OCI-LY3 (cell line): ENCODE measurements around the gene SCYGR2.

Experiments used
- H2AFZ ChIP-seq: fragments of 200-600, 300-600 bp; shearing (Covaris generic); 2 replicates; pipeline ENCODE4 v1.6.0; 2014; ENCODE audit warnings: antibody characterized with exemption, low read depth, low read length
- H3K27ac ChIP-seq: fragments of 200-600, 300-600 bp; sonication (generic); 2 replicates; pipeline ENCODE4 v1.5.1; 2014; ENCODE audit warnings: mild to moderate bottlenecking, low read length, moderate library complexity, mixed read lengths
- H3K27me3 ChIP-seq: fragments of 200-600, 300-600 bp; sonication (generic); 2 replicates; pipeline ENCODE4 v1.6.1; 2014; ENCODE audit warnings: low read depth, low read length, mixed read lengths
- H3K36me3 ChIP-seq: fragments of 200-600, 300-600 bp; sonication (generic); replicated peaks from 2 replicates; pipeline ENCODE3; 2014; ENCODE audit warnings: low read depth, low read length, mixed read lengths
- H3K4me1 ChIP-seq: fragments of 300-600, 200-600 bp; sonication (generic); 2 replicates; pipeline ENCODE4 v1.6.1; 2014; ENCODE audit warnings: low read length, mixed read lengths
- H3K4me2 ChIP-seq: fragments of 200-600, 300-600 bp; sonication (generic); 2 replicates; pipeline ENCODE4 v1.6.1; 2014; ENCODE audit warnings: low read length, mixed read lengths
- H3K4me3 ChIP-seq: fragments of 300-600, 200-600 bp; sonication (generic); 2 replicates; pipeline ENCODE4 v1.5.1; 2014; ENCODE audit warnings: antibody characterized with exemption, mild to moderate bottlenecking, low read length, moderate library complexity
- H3K79me2 ChIP-seq: fragments of 300-600, 200-600 bp; shearing (Covaris generic); 2 replicates; pipeline ENCODE4 v1.6.1; 2014; ENCODE audit warnings: mild to moderate bottlenecking, low read length, mixed read lengths
- H3K9ac ChIP-seq: fragments of 300-600, 200-600 bp; shearing (Covaris generic); 2 replicates; pipeline ENCODE4 v1.6.0; 2014; ENCODE audit warnings: mild to moderate bottlenecking, low read length, moderate library complexity
- H3K9me3 ChIP-seq: fragments of 200-600, 300-600 bp; shearing (Covaris generic); 2 replicates; pipeline ENCODE4 v1.6.1; 2014; ENCODE audit warnings: low read length, mixed read lengths; ENCODE audit not compliant: insufficient read depth
- H4K20me1 ChIP-seq: fragments of 200-600, 300-600 bp; sonication (generic); 2 replicates; pipeline ENCODE4 v1.6.1; 2016; ENCODE audit warnings: low read length, mixed read lengths; ENCODE audit not compliant: insufficient read depth
- EZH2phosphoT487 ChIP-seq: fragments of 200-600 bp; shearing (Covaris generic); IDR thresholded peaks from 2 replicates; pipeline ENCODE4 v1.6.1; 2018; ENCODE audit warnings: antibody characterized with exemption, mixed run types, low read depth
- TF ChIP-seq, protein P1 (sequence below): fragments of 200-600, 300-600 bp; sonication (generic); IDR thresholded peaks from 2 replicates; pipeline ENCODE4 v1.5.1; 2014; ENCODE audit warnings: antibody characterized with exemption, low read length, low read depth

SCYGR2 gene

DNA sequence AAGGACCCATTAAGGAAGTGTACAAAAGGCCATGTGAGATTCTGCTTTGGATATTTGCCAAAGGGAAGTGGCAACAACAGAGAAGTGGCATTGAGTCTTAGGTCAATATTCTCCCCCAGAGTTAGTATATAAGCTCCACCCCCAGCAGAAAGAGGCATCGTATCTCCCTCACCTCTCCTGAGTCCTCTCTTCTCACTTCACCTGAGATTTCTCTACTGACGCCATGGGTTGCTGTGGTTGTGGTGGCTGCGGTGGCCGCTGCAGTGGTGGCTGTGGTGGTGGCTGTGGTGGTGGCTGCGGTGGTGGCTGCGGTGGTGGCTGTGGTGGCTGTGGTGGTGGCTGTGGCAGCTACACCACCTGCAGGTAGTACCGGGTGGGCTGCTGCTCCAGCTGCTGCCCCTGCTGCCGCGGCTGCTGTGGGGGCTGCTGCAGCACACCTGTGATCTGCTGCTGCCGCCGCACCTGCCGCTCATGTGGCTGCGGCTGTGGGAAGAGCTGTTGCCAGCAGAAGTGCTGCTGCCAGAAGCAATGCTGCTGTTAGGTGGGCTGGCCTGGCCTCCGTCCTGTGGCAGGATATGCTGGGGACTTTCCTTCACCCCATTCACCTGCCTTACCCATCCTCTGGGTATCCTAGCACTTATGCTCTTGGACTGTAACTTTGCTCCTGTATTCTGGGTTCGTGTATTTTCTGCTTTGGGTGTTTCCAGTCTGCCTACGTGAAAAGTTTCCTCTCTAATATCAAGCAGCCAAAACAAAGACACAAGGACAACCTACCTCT is 10.1 kb downstream of the SCYGR2 start:
- Histone ChIP-seq H4K20me1 (no peaks in the 10 kb centered on the region), H3K4me3 (0 out of 2 replicates have a peak overlapping the region, but pooled peaks have one; percentile 18), H3K79me2 (no peaks in the 10 kb centered on the region), H3K9ac (no peak overlapping the region), H3K4me2 (peak overlapping the region; percentile 34), H3K9me3 (no peaks in the 10 kb centered on the region), H2AFZ (no peak overlapping the region), H3K4me1 (peaks cover 34% of the 10 kb centered on the region), H3K27me3 (no peaks in the 10 kb centered on the region), H3K27ac (no peak overlapping the region), H3K36me3 (no peaks in the 10 kb centered on the region)
- no peak for TF ChIP-seq EZH2phosphoT487
- TF ChIP-seq, protein P1, sequence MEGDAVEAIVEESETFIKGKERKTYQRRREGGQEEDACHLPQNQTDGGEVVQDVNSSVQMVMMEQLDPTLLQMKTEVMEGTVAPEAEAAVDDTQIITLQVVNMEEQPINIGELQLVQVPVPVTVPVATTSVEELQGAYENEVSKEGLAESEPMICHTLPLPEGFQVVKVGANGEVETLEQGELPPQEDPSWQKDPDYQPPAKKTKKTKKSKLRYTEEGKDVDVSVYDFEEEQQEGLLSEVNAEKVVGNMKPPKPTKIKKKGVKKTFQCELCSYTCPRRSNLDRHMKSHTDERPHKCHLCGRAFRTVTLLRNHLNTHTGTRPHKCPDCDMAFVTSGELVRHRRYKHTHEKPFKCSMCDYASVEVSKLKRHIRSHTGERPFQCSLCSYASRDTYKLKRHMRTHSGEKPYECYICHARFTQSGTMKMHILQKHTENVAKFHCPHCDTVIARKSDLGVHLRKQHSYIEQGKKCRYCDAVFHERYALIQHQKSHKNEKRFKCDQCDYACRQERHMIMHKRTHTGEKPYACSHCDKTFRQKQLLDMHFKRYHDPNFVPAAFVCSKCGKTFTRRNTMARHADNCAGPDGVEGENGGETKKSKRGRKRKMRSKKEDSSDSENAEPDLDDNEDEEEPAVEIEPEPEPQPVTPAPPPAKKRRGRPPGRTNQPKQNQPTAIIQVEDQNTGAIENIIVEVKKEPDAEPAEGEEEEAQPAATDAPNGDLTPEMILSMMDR, result no peak

DNA sequence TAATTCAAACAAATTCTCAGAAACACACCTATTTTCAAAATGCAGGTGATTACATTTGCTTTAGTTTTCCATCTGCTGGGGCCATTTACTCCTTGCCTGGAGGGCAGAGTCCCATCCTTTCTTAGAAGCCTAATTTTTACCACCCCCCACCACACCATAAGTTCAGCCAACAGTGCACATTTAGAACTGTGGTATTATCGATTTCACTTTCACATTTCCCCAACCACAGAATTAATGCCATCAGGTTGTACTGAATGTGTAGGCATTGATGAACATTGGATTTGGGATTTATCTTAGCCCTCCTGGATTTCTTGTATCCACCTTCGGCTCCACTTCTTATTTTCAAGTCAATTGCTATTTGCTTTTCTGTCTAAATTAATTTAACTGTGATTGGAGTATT is 11.4 kb downstream of the SCYGR2 start:
- H3K27me3 ChIP-seq, result peaks cover 4% of the 10 kb centered on the region; the same call in 1 of the 2 replicates
- no peak overlapping the region for H3K4me3 ChIP-seq
- no peak overlapping the region for H3K9ac ChIP-seq
- peaks cover 40% of the 10 kb centered on the region for H3K4me1 ChIP-seq
- no peaks in the 10 kb centered on the region for H3K9me3 ChIP-seq
- peak overlapping the region; percentile 14; the same call in 1 of the 2 replicates for H3K4me2 ChIP-seq
- H3K27ac ChIP-seq, result no peak overlapping the region
- H3K36me3 ChIP-seq, result no peaks in the 10 kb centered on the region
- H4K20me1 ChIP-seq, result no peaks in the 10 kb centered on the region
- no peak for TF ChIP-seq EZH2phosphoT487
- TF ChIP-seq, protein P1, result no peak
- H2AFZ ChIP-seq, result no peak overlapping the region
- no peaks in the 10 kb centered on the region for H3K79me2 ChIP-seq

DNA sequence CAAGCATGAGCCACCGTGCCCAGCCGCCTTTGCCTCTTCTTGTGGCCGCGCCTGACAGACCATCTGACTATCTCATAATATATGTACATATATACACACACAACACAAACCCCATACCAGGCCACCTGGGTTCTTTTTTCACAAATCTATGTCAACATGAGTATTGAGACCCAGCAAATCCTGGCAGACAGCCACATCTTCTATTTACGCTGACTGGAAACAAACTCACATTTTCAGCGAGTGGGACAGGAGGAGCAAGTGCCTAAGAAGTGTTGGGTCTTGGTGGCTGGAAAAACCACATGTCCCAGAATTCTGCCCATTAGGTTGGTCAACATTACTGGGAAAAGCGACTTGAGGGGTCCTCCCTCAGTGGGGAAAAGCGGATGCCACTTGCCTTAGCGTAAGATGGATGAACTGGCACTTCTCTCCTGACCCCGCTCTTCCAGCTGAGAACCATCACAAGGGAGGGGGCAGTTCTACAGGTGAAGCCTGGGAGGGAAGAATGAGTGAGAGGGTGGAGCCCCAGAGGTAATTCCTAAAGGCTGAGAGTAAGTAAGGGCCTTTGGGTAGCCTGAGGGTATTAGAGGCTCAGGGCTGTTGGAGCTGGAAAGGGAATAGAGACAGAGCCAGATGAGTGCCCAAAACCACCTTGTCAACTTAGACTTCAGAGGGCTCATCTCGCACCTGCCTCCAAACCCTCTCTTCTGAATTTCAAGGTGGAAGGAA is 14.0 kb downstream of the SCYGR2 start:
- no peak overlapping the region for H3K27ac ChIP-seq
- no peak for TF ChIP-seq EZH2phosphoT487
- TF ChIP-seq, protein P1, result no peak

DNA sequence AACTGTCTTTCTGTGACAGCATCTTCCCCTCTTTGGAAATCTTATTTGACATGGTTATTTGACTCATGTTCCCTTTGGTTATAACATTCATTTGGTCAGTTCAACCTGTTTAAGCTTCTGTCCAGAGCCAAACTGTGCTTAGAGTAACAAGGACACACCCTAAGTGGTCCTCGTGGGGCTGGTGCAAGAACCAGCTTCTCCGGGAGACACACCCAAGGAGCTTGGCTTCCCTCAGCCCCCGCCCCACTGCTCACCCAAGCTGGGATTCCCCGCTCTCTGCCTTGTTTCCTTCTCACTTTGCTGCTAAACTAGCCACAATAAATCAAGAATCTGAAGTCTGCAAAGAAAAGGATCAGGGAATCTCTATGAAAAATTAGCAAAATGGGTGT is 14.6 kb downstream of the SCYGR2 start:
- H2AFZ ChIP-seq, result no peak overlapping the region
- H3K36me3 ChIP-seq, result no peaks in the 10 kb centered on the region
- H3K9ac ChIP-seq, result no peak overlapping the region
- H3K4me2 ChIP-seq, result peak overlapping the region; percentile 68
- peaks cover 24% of the 10 kb centered on the region for H3K27me3 ChIP-seq
- no peaks in the 10 kb centered on the region for H4K20me1 ChIP-seq
- H3K4me3 ChIP-seq, result peak overlapping the region; percentile 19; the same call in 1 of the 2 replicates
- no peaks in the 10 kb centered on the region for H3K9me3 ChIP-seq
- H3K4me1 ChIP-seq, result peaks cover 32% of the 10 kb centered on the region
- H3K79me2 ChIP-seq, result no peaks in the 10 kb centered on the region
- no peak overlapping the region for H3K27ac ChIP-seq
- no peak for TF ChIP-seq EZH2phosphoT487
- TF ChIP-seq, protein P1, result no peak

More for the DNA sequence above, 14.0 kb downstream of the SCYGR2 start:
- Histone ChIP-seq H3K9me3 (no peaks in the 10 kb centered on the region), H3K9ac (no peak overlapping the region), H3K36me3 (no peaks in the 10 kb centered on the region), H3K4me3 (no peak overlapping the region), H3K4me2 (peak overlapping the region; percentile 68), H3K79me2 (no peaks in the 10 kb centered on the region), H3K4me1 (peaks cover 37% of the 10 kb centered on the region), H2AFZ (no peak overlapping the region), H4K20me1 (no peaks in the 10 kb centered on the region), H3K27me3 (peaks cover 19% of the 10 kb centered on the region)
